Keratinocyte (primary cell): ENCODE results near the gene PIWIL4. TPM values are rescaled to one million over a fixed set of nuclear protein-coding genes. Genes with fewer than 3 reads are reported as not detected.

ENCODE experiments used
- DNase-seq: peaks from one replicate; pipeline ENCODE4 v3.0.0-alpha.2; 2011; ENCODE audit warnings: low read depth, missing footprints, low spot score
- FAIRE-seq: peaks from 2 replicates; lab custom pipeline; 2011; peaks lifted over from hg19 to GRCh38; lab: Jason Lieb, UNC
- H2AFZ ChIP-seq: 2 replicates; pipeline ENCODE4 v1.6.0; 2012; ENCODE audit warnings: low read length, control low read depth, inconsistent platforms; ENCODE audit not compliant: control insufficient read depth
- H3K27ac ChIP-seq: 2 replicates; pipeline ENCODE4 v1.5.1; 2011; ENCODE audit warnings: low read length; ENCODE audit not compliant: control insufficient read depth, insufficient read depth
- H3K27me3 ChIP-seq: 3 replicates; pipeline ENCODE4 v1.6.0; 2011; ENCODE audit warnings: low read length; ENCODE audit not compliant: control insufficient read depth, insufficient read depth; ENCODE audit errors: extremely low read depth
- H3K36me3 ChIP-seq, 2 experiments: 2 replicates in 1 of 2; 3 replicates in 1 of 2; pipeline ENCODE4 v1.5.1; 2011; ENCODE audit warnings: low read length in 2 of 2, mild to moderate bottlenecking in 1 of 2; ENCODE audit not compliant: control insufficient read depth in 2 of 2, insufficient read depth in 2 of 2; ENCODE audit errors: extremely low read depth in 1 of 2
- H3K4me1 ChIP-seq: 3 replicates; pipeline ENCODE4 v1.5.1; 2011; ENCODE audit warnings: low read length; ENCODE audit not compliant: control insufficient read depth, insufficient read depth; ENCODE audit errors: extremely low read depth
- H3K4me2 ChIP-seq: 3 replicates; pipeline ENCODE4 v1.6.0; 2011; ENCODE audit warnings: low read depth, low read length; ENCODE audit not compliant: control insufficient read depth, insufficient read depth; ENCODE audit errors: extremely low read depth
- H3K4me3 ChIP-seq, 3 experiments: fragments of 200-600 bp in 1 of 3; sonication (generic) in 1 of 3; 2 replicates in 2 of 3; 3 replicates in 1 of 3; pipeline ENCODE4 v1.5.1; 2011 to 2016; ENCODE audit warnings: low read length in 3 of 3, mild to moderate bottlenecking in 3 of 3, control low read depth in 2 of 3, inconsistent platforms in 1 of 3, low read depth in 1 of 3, mixed read lengths in 1 of 3, mixed run types in 1 of 3, moderate library complexity in 1 of 3; ENCODE audit not compliant: control insufficient read depth in 2 of 3, insufficient read depth in 2 of 3; ENCODE audit errors: extremely low read depth in 1 of 3
- H3K79me2 ChIP-seq: 2 replicates; pipeline ENCODE4 v1.6.0; 2012; ENCODE audit warnings: low read length; ENCODE audit not compliant: control insufficient read depth, insufficient read depth
- H3K9ac ChIP-seq: 3 replicates; pipeline ENCODE4 v1.6.0; 2011; ENCODE audit warnings: low read length; ENCODE audit not compliant: control insufficient read depth, insufficient read depth; ENCODE audit errors: extremely low read depth
- H3K9me1 ChIP-seq: 3 replicates; pipeline ENCODE4 v1.6.0; 2011; ENCODE audit warnings: low read length; ENCODE audit not compliant: control insufficient read depth, insufficient read depth; ENCODE audit errors: extremely low read depth
- H3K9me3 ChIP-seq: 2 replicates; pipeline ENCODE4 v1.5.1; 2012; ENCODE audit warnings: low read depth, low read length; ENCODE audit not compliant: control insufficient read depth
- H4K20me1 ChIP-seq: 3 replicates; pipeline ENCODE4 v1.6.0; 2011; ENCODE audit warnings: low read length; ENCODE audit not compliant: control insufficient read depth, insufficient read depth; ENCODE audit errors: extremely low read depth
- EZH2 ChIP-seq: IDR thresholded peaks from one replicate; pipeline ENCODE4 v1.6.1; 2012; ENCODE audit warnings: inconsistent platforms, mild to moderate bottlenecking, low read length, moderate library complexity
- dilution Hi-C: fragments of 300-500 bp; cut with MboI; formaldehyde crosslinking; loops from one replicate; pipeline ENCODE4 v1.7.0; 2020; ENCODE audit warnings: low sequenced_read_pairs; ENCODE audit not compliant: extremely low pct_ligation_motif_present
- polyA plus RNA-seq, 5 experiments: library from polyadenylated mRNA; depleted of rRNA in 3 of 5; stranded (reverse) in 3 of 5; stranded (forward) in 1 of 5; unstranded in 1 of 5; fragments of >200 nt; gene quantifications; 1 replicate in 1 of 5; 2 replicates in 3 of 5; 3 replicates in 1 of 5; pipeline versions ENCODE4 v1.2.1 to v1.2.3, GENCODE V29; 2011 to 2012; ENCODE audit warnings: missing spikeins in 2 of 5, low read depth in 1 of 5, low replicate concordance in 1 of 5
- TF ChIP-seq, protein P1 (sequence below), 3 experiments: IDR thresholded peaks in 1 of 3; conservative IDR thresholded peaks in 1 of 3; optimal IDR thresholded peaks in 1 of 3; 2 replicates in 2 of 3; 3 replicates in 1 of 3; pipeline versions ENCODE3 to v1.5.1; 2011; ENCODE audit warnings: low read length in 3 of 3, mild to moderate bottlenecking in 3 of 3, moderate library complexity in 2 of 3, control low read depth in 1 of 3, inconsistent platforms in 1 of 3; ENCODE audit not compliant: insufficient read depth in 2 of 3; ENCODE audit errors: extremely low read depth in 1 of 3

PIWIL4 gene
- polyA plus RNA-seq, 1 donor (not counting 4 experiments of a cell fraction or from before 2014, with no cell fraction given): 0.14 TPM

DNA sequence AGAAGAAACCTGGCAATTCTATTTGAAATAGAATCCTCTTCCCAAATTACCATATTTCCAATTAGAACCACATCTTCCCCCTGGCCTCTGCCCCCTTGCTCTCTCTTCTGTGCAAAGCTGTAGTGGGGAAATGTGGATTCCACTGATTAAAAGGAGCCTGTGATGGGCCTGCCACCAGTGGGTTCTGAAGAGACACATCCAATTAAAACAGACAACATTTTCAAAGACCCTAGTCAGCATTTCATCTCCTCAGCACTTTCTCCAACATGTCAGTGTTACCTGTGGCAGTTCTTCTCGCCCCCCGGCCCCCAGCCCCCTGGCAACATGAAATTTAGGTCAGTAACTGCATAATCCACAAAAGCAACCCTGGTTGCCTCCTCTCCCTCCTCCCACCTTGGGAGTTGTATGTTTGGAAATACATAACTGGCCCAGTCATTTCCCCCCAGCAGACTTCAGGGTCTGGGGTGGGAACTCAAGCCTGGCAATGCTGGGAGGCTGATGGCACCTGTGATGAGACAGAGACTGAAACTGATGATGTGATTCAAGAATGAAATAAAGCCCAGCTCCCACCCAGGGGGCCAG lies 101.1 kb downstream of the PIWIL4 start:
- no peak overlapping the region for H3K9ac ChIP-seq
- no peaks in the 10 kb centered on the region for H3K36me3 ChIP-seq
- no peaks in the 10 kb centered on the region for H3K9me3 ChIP-seq
- H3K27me3 ChIP-seq: no peaks in the 10 kb centered on the region
- dilution Hi-C loops: no loop called here
- TF ChIP-seq EZH2: no peak
- TF ChIP-seq, protein P1, sequence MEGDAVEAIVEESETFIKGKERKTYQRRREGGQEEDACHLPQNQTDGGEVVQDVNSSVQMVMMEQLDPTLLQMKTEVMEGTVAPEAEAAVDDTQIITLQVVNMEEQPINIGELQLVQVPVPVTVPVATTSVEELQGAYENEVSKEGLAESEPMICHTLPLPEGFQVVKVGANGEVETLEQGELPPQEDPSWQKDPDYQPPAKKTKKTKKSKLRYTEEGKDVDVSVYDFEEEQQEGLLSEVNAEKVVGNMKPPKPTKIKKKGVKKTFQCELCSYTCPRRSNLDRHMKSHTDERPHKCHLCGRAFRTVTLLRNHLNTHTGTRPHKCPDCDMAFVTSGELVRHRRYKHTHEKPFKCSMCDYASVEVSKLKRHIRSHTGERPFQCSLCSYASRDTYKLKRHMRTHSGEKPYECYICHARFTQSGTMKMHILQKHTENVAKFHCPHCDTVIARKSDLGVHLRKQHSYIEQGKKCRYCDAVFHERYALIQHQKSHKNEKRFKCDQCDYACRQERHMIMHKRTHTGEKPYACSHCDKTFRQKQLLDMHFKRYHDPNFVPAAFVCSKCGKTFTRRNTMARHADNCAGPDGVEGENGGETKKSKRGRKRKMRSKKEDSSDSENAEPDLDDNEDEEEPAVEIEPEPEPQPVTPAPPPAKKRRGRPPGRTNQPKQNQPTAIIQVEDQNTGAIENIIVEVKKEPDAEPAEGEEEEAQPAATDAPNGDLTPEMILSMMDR (optimal IDR thresholded peaks at IDR 0.05 in 1 of 3, IDR thresholded peaks at IDR 0.05 in 1 of 3, conservative IDR thresholded peaks at IDR 0.05 in 1 of 3; ENCODE audit: extremely low read depth in 1 of 3, insufficient read depth in 2 of 3, low read length in 3 of 3): no peak
- H2AFZ ChIP-seq: no peak overlapping the region
- no peak overlapping the region for H3K4me2 ChIP-seq
- DNase-seq (no peak), FAIRE-seq (no peak)
- H3K4me3 ChIP-seq: no peak overlapping the region
- H4K20me1 ChIP-seq: no peaks in the 10 kb centered on the region
- H3K27ac ChIP-seq: no peak overlapping the region
- H3K9me1 ChIP-seq: no peaks in the 10 kb centered on the region
- H3K79me2 ChIP-seq: no peaks in the 10 kb centered on the region
- H3K4me1 ChIP-seq: peaks cover 9% of the 10 kb centered on the region

DNA sequence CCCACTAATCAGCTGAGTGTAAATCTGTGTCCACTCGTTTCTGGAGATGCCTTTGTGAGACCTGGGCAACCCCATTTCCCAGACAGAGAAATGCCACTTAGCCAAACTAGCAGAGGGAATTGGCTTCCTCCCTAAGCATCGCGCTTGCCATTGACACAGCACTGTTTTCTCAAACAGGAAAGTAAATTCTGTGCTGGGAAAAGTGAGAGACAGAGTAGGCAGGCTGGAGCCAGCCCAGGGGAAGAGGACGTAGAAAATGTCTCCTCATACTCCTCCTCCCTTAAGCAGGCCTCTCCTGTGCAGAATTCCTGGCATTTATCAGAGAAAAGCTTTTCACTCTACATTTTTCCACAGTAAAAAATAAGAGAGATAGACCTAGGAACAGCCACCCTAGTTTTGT lies 101.9 kb downstream of the PIWIL4 start:
- H3K27ac ChIP-seq: no peak overlapping the region
- no peak overlapping the region for H2AFZ ChIP-seq
- no peak overlapping the region for H3K4me2 ChIP-seq
- no peak for FAIRE-seq
- no peak overlapping the region for H3K4me3 ChIP-seq
- H3K36me3 ChIP-seq: no peaks in the 10 kb centered on the region
- DNase-seq: no peak
- H3K4me1 ChIP-seq: peaks cover 16% of the 10 kb centered on the region
- no peaks in the 10 kb centered on the region for H3K27me3 ChIP-seq
- TF ChIP-seq, protein P1 (optimal IDR thresholded peaks at IDR 0.05 in 1 of 3, IDR thresholded peaks at IDR 0.05 in 1 of 3, conservative IDR thresholded peaks at IDR 0.05 in 1 of 3; ENCODE audit: extremely low read depth in 1 of 3, insufficient read depth in 2 of 3, low read length in 3 of 3): no peak
- no peak for TF ChIP-seq EZH2
- no peaks in the 10 kb centered on the region for H3K9me1 ChIP-seq
- no peaks in the 10 kb centered on the region for H4K20me1 ChIP-seq
- H3K9ac ChIP-seq: no peak overlapping the region
- H3K79me2 ChIP-seq: no peaks in the 10 kb centered on the region
- H3K9me3 ChIP-seq: no peaks in the 10 kb centered on the region
- dilution Hi-C loops: no loop called here

Other genes with a start within 250 kb of the PIWIL4 start
- gene GPR83, start 165.9 kb upstream of the PIWIL4 start, polyA plus RNA-seq: 0.04 TPM in 2 of 3 replicates, not detected in the other
- 6.9 to 12.4 TPM (median 7.0 TPM) in 3 replicates for gene MRE11, start 73.5 kb upstream of the PIWIL4 start, polyA plus RNA-seq
- gene ANKRD49, start 73.4 kb upstream of the PIWIL4 start, polyA plus RNA-seq: 7.9 to 17.1 TPM (median 15.0 TPM) in 3 replicates
- not detected in 3 replicates for gene C11orf97, start 54.9 kb upstream of the PIWIL4 start, polyA plus RNA-seq
- 0.33 to 0.77 TPM (median 0.39 TPM) in 3 replicates for gene FUT4, start 23.4 kb upstream of the PIWIL4 start, polyA plus RNA-seq
- gene AMOTL1, start 201.0 kb downstream of the PIWIL4 start, polyA plus RNA-seq: 62.4 to 110 TPM (median 86.5 TPM) in 3 replicates